UCSD-AML1 (cell line): ENCODE measurements around the gene EVA1C.
A peak's percentile ranks its signal among the peaks of the same experiment; 100 is the strongest.
"Not testable (repeated sequence)": the region's sequence is repeated elsewhere in the genome, so short reads cannot be mapped to it uniquely, and the experiment has no call there.

Experiments used
- DNase-seq: peaks from one replicate; lab custom pipeline; 2025; ENCODE audit not compliant: unreplicated experiment; lab: John Stamatoyannopoulos, UW

EVA1C gene

GRCh38 chr21:32423320-32424190 lies 11.0 kb downstream of the EVA1C start:
- DNase-seq: no peak

- no peak for DNase-seq
These were observed 11.7 kb downstream of the EVA1C start for GRCh38 chr21:32424191-32424535.

GRCh38 chr21:32424674-32425073 lies 12.2 kb downstream of the EVA1C start:
- no peak for DNase-seq

- DNase-seq: no peak
These were observed 13.1 kb downstream of the EVA1C start for GRCh38 chr21:32425628-32426027.

- DNase-seq: no peak
These were observed 13.6 kb downstream of the EVA1C start for GRCh38 chr21:32426066-32426465.

- no peak for DNase-seq
These were observed 14.1 kb downstream of the EVA1C start for GRCh38 chr21:32426592-32427051.

GRCh38 chr21:32427958-32428623 lies 15.6 kb downstream of the EVA1C start:
- no peak for DNase-seq

GRCh38 chr21:32432982-32433660 lies 20.6 kb downstream of the EVA1C start:
- DNase-seq: not testable (repeated sequence)

- peak; percentile 68 for DNase-seq
These were observed 25.2 kb downstream of the EVA1C start for GRCh38 chr21:32437729-32438128.

GRCh38 chr21:32442566-32443318 lies 30.2 kb downstream of the EVA1C start:
- no peak for DNase-seq

GRCh38 chr21:32445101-32445500 lies 32.6 kb downstream of the EVA1C start:
- no peak for DNase-seq

- DNase-seq: not testable (repeated sequence)
These were observed 33.9 kb downstream of the EVA1C start for GRCh38 chr21:32446440-32446839.

- DNase-seq: no peak
These were observed 34.7 kb downstream of the EVA1C start for GRCh38 chr21:32447224-32447623.

- DNase-seq: no peak
These were observed 36.5 kb downstream of the EVA1C start for GRCh38 chr21:32448803-32449594.

- not testable (repeated sequence) for DNase-seq
These were observed 38.6 kb downstream of the EVA1C start for GRCh38 chr21:32450881-32451701.

- DNase-seq: not testable (repeated sequence)
These were observed 39.7 kb downstream of the EVA1C start for GRCh38 chr21:32452191-32452590.

GRCh38 chr21:32452641-32453040 lies 40.1 kb downstream of the EVA1C start:
- DNase-seq: no peak

- DNase-seq: no peak
These were observed 43.0 kb downstream of the EVA1C start for GRCh38 chr21:32455548-32455947.

GRCh38 chr21:32456497-32456918 lies 44.0 kb downstream of the EVA1C start:
- DNase-seq: no peak
